Measurements from ENCODE around the gene ATRNL1.
A peak's percentile ranks its signal among the peaks of the same experiment; 100 is the strongest.

The ATRNL1 gene

GRCh38 chr10:115947104-115947503 lies 853.9 kb downstream of the ATRNL1 start:
- no peak for DNase-seq (ENCODE audit: low read depth, low spot score)
- H3K4me3 ChIP-seq (ENCODE audit: low read length): no peak overlapping the region

- DNase-seq (ENCODE audit: low read depth, low spot score): peak; percentile 23
- H3K4me3 ChIP-seq (ENCODE audit: low read length): no peak overlapping the region
Measured at GRCh38 chr10:115948465-115948864, 855.3 kb downstream of the ATRNL1 start.

GRCh38 chr10:115949282-115949844 lies 856.2 kb downstream of the ATRNL1 start:
- H3K4me3 ChIP-seq (ENCODE audit: low read length): no peak overlapping the region
- DNase-seq (ENCODE audit: low read depth, low spot score): no peak

GRCh38 chr10:115950320-115950719 lies 857.2 kb downstream of the ATRNL1 start:
- H3K4me3 ChIP-seq (ENCODE audit: low read length): no peak overlapping the region
- no peak for DNase-seq (ENCODE audit: low read depth, low spot score)

- DNase-seq (ENCODE audit: low read depth, low spot score): no peak
- no peak overlapping the region for H3K4me3 ChIP-seq (ENCODE audit: low read length)
Measured at GRCh38 chr10:115951242-115951641, 858.1 kb downstream of the ATRNL1 start.

GRCh38 chr10:115953281-115953680 lies 860.1 kb downstream of the ATRNL1 start:
- H3K4me3 ChIP-seq (ENCODE audit: low read length): no peak overlapping the region

GRCh38 chr10:115953968-115954367 lies 860.8 kb downstream of the ATRNL1 start:
- DNase-seq (ENCODE audit: low read depth, low spot score): no peak
- H3K4me3 ChIP-seq (ENCODE audit: low read length): no peak overlapping the region

More at GRCh38 chr10:115953281-115953680, 860.1 kb downstream of the ATRNL1 start:
- no peak for DNase-seq (ENCODE audit: low read depth, low spot score)

GRCh38 chr10:115956225-115957011 lies 863.3 kb downstream of the ATRNL1 start:
- H3K4me3 ChIP-seq (ENCODE audit: low read length): no peak overlapping the region

GRCh38 chr10:115957012-115957399 lies 863.8 kb downstream of the ATRNL1 start:
- no peak overlapping the region for H3K4me3 ChIP-seq (ENCODE audit: low read length)
- no peak for DNase-seq (ENCODE audit: low read depth, low spot score)

More at GRCh38 chr10:115956225-115957011, 863.3 kb downstream of the ATRNL1 start:
- DNase-seq (ENCODE audit: low read depth, low spot score): no peak

- no peak for DNase-seq (ENCODE audit: low read depth, low spot score)
Measured at GRCh38 chr10:115957786-115958442, 864.7 kb downstream of the ATRNL1 start.

GRCh38 chr10:115963848-115964247 lies 870.7 kb downstream of the ATRNL1 start:
- DNase-seq (ENCODE audit: low read depth, low spot score): peak; percentile 80
- no peak overlapping the region for H3K4me3 ChIP-seq (ENCODE audit: low read length)

More at GRCh38 chr10:115957786-115958442, 864.7 kb downstream of the ATRNL1 start:
- H3K4me3 ChIP-seq (ENCODE audit: low read length): no peak overlapping the region

GRCh38 chr10:115964827-115965226 lies 871.7 kb downstream of the ATRNL1 start:
- no peak for DNase-seq (ENCODE audit: low read depth, low spot score)
- no peak overlapping the region for H3K4me3 ChIP-seq (ENCODE audit: low read length)

- DNase-seq (ENCODE audit: low read depth, low spot score): no peak
- no peak overlapping the region for H3K4me3 ChIP-seq (ENCODE audit: low read length)
Measured at GRCh38 chr10:115965376-115965775, 872.2 kb downstream of the ATRNL1 start.

GRCh38 chr10:115968236-115968635 lies 875.1 kb downstream of the ATRNL1 start:
- H3K4me3 ChIP-seq (ENCODE audit: low read length): no peak overlapping the region
- no peak for DNase-seq (ENCODE audit: low read depth, low spot score)

- H3K4me3 ChIP-seq (ENCODE audit: low read length): no peak overlapping the region
- DNase-seq (ENCODE audit: low read depth, low spot score): no peak
Measured at GRCh38 chr10:115969591-115969990, 876.4 kb downstream of the ATRNL1 start.

GRCh38 chr10:115971921-115972320 lies 878.8 kb downstream of the ATRNL1 start:
- DNase-seq (ENCODE audit: low read depth, low spot score): no peak
- no peak overlapping the region for H3K4me3 ChIP-seq (ENCODE audit: low read length)

GRCh38 chr10:115972426-115972825 lies 879.3 kb downstream of the ATRNL1 start:
- DNase-seq (ENCODE audit: low read depth, low spot score): no peak

GRCh38 chr10:115974351-115974750 lies 881.2 kb downstream of the ATRNL1 start:
- no peak overlapping the region for H3K4me3 ChIP-seq (ENCODE audit: low read length)
- no peak for DNase-seq (ENCODE audit: low read depth, low spot score)

More at GRCh38 chr10:115972426-115972825, 879.3 kb downstream of the ATRNL1 start:
- H3K4me3 ChIP-seq (ENCODE audit: low read length): no peak overlapping the region

GRCh38 chr10:115974816-115975430 lies 881.8 kb downstream of the ATRNL1 start:
- DNase-seq (ENCODE audit: low read depth, low spot score): no peak
- H3K4me3 ChIP-seq (ENCODE audit: low read length): no peak overlapping the region

GRCh38 chr10:115975506-115975905 lies 882.3 kb downstream of the ATRNL1 start:
- no peak overlapping the region for H3K4me3 ChIP-seq (ENCODE audit: low read length)
- no peak for DNase-seq (ENCODE audit: low read depth, low spot score)

Data from Jurkat, Clone E6-1 (cell line).